HG03439 (cell line): Measurements from ENCODE around the gene CARD9.

Source experiments
- ATAC-seq: cut with Tn5 transposase; IDR thresholded peaks from one replicate; pipeline ENCODE4 v1.9.1; 2021; ENCODE audit warnings: mild to moderate bottlenecking, moderate library complexity; ENCODE audit not compliant: unreplicated experiment

The CARD9 gene

GRCh38 chr9:136337416-136338395, 35.8 kb downstream of the CARD9 start:
- ATAC-seq = no peak

- no peak for ATAC-seq
Measured at GRCh38 chr9:136336881-136337280, 36.6 kb downstream of the CARD9 start.

GRCh38 chr9:136336156-136336870, 37.2 kb downstream of the CARD9 start:
- no peak for ATAC-seq

GRCh38 chr9:136335296-136336155, 37.9 kb downstream of the CARD9 start:
- ATAC-seq = no peak

GRCh38 chr9:136334541-136334940, 38.9 kb downstream of the CARD9 start:
- ATAC-seq = no peak

GRCh38 chr9:136333486-136333885, 40.0 kb downstream of the CARD9 start:
- no peak for ATAC-seq

GRCh38 chr9:136333045-136333444, 40.4 kb downstream of the CARD9 start:
- no peak for ATAC-seq

- no peak for ATAC-seq
Measured at GRCh38 chr9:136332482-136332983, 40.9 kb downstream of the CARD9 start.

GRCh38 chr9:136331556-136332481, 41.6 kb downstream of the CARD9 start:
- ATAC-seq = no peak

- ATAC-seq = no peak
Measured at GRCh38 chr9:136331030-136331429, 42.4 kb downstream of the CARD9 start.

- no peak for ATAC-seq
Measured at GRCh38 chr9:136330406-136330990, 43.0 kb downstream of the CARD9 start.

GRCh38 chr9:136329636-136330405, 43.6 kb downstream of the CARD9 start:
- ATAC-seq = no peak

GRCh38 chr9:136329211-136329627, 44.2 kb downstream of the CARD9 start:
- no peak for ATAC-seq

GRCh38 chr9:136328622-136329041, 44.8 kb downstream of the CARD9 start:
- no peak for ATAC-seq

- ATAC-seq = no peak
Measured at GRCh38 chr9:136328011-136328621, 45.4 kb downstream of the CARD9 start.

GRCh38 chr9:136327304-136327974, 46.0 kb downstream of the CARD9 start, which contains the start of gene GPSM1:
TSS of gene GPSM1 (plus strand) at chr9:136327539. CDS start at chr9:136327696, 157 bp downstream.
- ATAC-seq = no peak

- ATAC-seq = no peak
Measured at GRCh38 chr9:136326761-136327303, 46.6 kb downstream of the CARD9 start.
